Adrenal gland (tissue), 12 donors: ENCODE data around the gene PEBP1. TPM values are rescaled to one million over a fixed set of nuclear protein-coding genes. Genes with fewer than 3 reads are reported as not detected.

Experiments
- DNase-seq, 7 donors: peaks; one replicate each; pipeline ENCODE4 v3.0.0-alpha.2; 2019 to 2020
- H3K27ac ChIP-seq, 5 donors: fragments of 200-600 bp; sonication (generic) in 4 of 5; 1 replicate in 3 of 5; 2 replicates in 2 of 5; pipeline versions ENCODE4 v1.5.1 to v1.8.0; 2016 to 2020; ENCODE audit warnings: mild to moderate bottlenecking in 1 of 5
- H3K27me3 ChIP-seq: fragments of 200-600 bp; 2 replicates; pipeline ENCODE4 v1.8.0; 2021
- H3K36me3 ChIP-seq, 2 donors: fragments of 200-600 bp; replicated peaks in 1 of 2; 1 replicate in 1 of 2; 2 replicates in 1 of 2; pipeline versions ENCODE4 v1.5.1 to v1.8.0; 2018 to 2022
- H3K4me1 ChIP-seq, 2 donors: fragments of 200-600 bp; replicated peaks in 1 of 2; 1 replicate in 1 of 2; 2 replicates in 1 of 2; pipeline versions ENCODE4 v1.5.1 to v1.8.0; 2018 to 2021
- H3K4me3 ChIP-seq, 4 donors: fragments of 200-600 bp; sonication (generic) in 3 of 4; one replicate each; pipeline ENCODE4 v1.5.1; 2016 to 2018
- H3K9me3 ChIP-seq, 3 donors: fragments of 200-600 bp; sonication (generic) in 1 of 3; replicated peaks in 1 of 3; 1 replicate in 2 of 3; 2 replicates in 1 of 3; pipeline versions ENCODE4 v1.5.1 to v1.8.0; 2016 to 2021
- POLR2A ChIP-seq, 2 donors: fragments of 450-650 bp; IDR thresholded peaks; one replicate each; pipeline ENCODE4 v1.6.1; 2017; ENCODE audit warnings: antibody characterized with exemption in 2 of 2, mild to moderate bottlenecking in 2 of 2, moderate library complexity in 1 of 2
- WGBS, 4 donors: extraction: QIAGEN DNeasy Blood & Tissue Kit in 2 of 4; methylation state at CpG; one replicate each; pipeline versions ENCODE4 v1.1.5 to v1.1.7; 2013 to 2017; 5-methylcytosine and 5-hydroxymethylcytosine counted together
- intact Hi-C, 2 donors: fragments of 100-400 bp; cut with DNase I; formaldehyde crosslinking; loops; one replicate each; pipeline versions ENCODE4 v1.14.1 to v1.15.0; 2022 to 2023
- polyA plus RNA-seq, 3 donors: library from polyadenylated mRNA; stranded (reverse); fragments of 200-250 nt in 2 of 3; fragments of 350-450 nt in 1 of 3; fragmentation: Illumina TruSeq in 1 of 3; extraction: RNeasy Lipid Tissue Mini Kit (QIAGEN cat#74804) in 1 of 3; gene quantifications; one replicate each; pipeline ENCODE4 v1.2.3, GENCODE V29; 2013 to 2014
- total RNA-seq, 9 donors: library from RNA; depleted of rRNA in 4 of 9; stranded (reverse); fragments of >200 nt in 4 of 9; fragments of 120-200 nt in 1 of 9; fragmentation: NEBNext Ultra II Directional in 1 of 9; extraction: Animal tissue kit (Norgen Biotek cat#: 25700) in 1 of 9; gene quantifications; one replicate each; pipeline versions ENCODE4 v1.1.0 to v1.2.4, GENCODE V29; 2013 to 2023
- TF ChIP-seq, protein P1 (sequence below), 6 experiments: fragments of 450-650 bp in 4 of 6; fragments of 200-600 bp in 2 of 6; sonication (generic) in 1 of 6; IDR thresholded peaks; 1 replicate in 5 of 6; 2 replicates in 1 of 6; pipeline versions ENCODE4 v1.5.1 to v1.8.0; 2016 to 2021; ENCODE audit warnings: antibody characterized with exemption in 6 of 6, mild to moderate bottlenecking in 2 of 6, moderate library complexity in 1 of 6
- donor health status: healthy with polysubstance abuse.
- donor health status: Bipolar disorder and iron deficiency.
- donor health status: DM: yes; HTN: yes; CAD: no.
- donor health status: DM: no; HTN: no; CAD: no.
- donor health status: DM: no; HTN: no; CAD: no.
- donor health status: DM: yes; HTN: yes; CAD: no.

The PEBP1 gene
- total and polyA plus RNA-seq, 12 donors = 1,179 to 3,690 (median 2,332) TPM

DNA sequence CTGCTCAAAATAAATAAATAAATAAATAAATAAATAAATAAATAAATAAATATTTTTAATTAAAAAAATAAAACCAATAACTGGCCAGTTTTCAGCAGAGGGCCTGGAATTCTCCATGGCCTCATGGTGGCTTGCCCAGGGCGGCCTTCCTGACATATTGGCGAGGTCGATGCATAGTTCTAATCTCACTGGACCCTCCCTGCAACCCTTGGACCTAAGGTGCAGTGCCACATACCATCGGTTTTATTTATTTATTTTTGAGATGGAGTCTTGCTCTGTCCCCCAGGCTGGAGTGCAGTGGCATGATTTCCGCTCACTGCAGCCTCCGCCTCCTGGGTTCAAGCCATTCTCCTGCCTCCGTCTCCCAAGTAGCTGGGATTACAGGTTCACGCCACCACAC is 28.2 kb upstream of the PEBP1 start:
- DNase-seq = no peak
- Histone ChIP-seq H3K4me3 (no peak overlapping the region), H3K4me1 (peaks cover 2 to 10% of the 10 kb centered on the region in 2 donors), H3K27me3 (no peaks in the 10 kb centered on the region), H3K9me3 (no peaks in the 10 kb centered on the region), H3K36me3 (no peaks in the 10 kb centered on the region), H3K27ac (no peak overlapping the region)
- intact Hi-C loops = no loop called here
- 91 to 97% (median 97%) methylated on average over 8 of the region's 8 CpGs for WGBS, 4 donors
- TF ChIP-seq, protein P1, sequence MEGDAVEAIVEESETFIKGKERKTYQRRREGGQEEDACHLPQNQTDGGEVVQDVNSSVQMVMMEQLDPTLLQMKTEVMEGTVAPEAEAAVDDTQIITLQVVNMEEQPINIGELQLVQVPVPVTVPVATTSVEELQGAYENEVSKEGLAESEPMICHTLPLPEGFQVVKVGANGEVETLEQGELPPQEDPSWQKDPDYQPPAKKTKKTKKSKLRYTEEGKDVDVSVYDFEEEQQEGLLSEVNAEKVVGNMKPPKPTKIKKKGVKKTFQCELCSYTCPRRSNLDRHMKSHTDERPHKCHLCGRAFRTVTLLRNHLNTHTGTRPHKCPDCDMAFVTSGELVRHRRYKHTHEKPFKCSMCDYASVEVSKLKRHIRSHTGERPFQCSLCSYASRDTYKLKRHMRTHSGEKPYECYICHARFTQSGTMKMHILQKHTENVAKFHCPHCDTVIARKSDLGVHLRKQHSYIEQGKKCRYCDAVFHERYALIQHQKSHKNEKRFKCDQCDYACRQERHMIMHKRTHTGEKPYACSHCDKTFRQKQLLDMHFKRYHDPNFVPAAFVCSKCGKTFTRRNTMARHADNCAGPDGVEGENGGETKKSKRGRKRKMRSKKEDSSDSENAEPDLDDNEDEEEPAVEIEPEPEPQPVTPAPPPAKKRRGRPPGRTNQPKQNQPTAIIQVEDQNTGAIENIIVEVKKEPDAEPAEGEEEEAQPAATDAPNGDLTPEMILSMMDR (IDR thresholded peaks at IDR 0.05) = no peak
- TF ChIP-seq POLR2A (IDR thresholded peaks at IDR 0.05) = no peak

DNA sequence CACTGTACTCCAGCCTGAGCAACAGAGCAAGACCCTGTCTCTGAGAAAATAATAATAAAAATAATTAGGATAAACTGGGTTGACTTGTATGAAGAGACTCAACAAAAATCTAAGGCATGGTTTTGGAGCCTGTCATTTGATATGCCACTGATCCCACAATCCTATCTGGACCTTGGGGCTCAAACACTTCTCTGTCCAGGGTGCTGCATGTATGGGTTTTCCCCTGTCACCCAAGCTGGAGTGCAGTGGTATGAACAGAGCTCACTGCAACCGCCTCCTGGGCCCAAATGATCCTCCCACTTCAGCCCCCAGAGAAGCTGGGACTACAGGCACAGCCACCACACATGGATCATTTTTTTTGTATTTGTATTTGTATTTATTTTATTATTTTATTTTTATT is 26.8 kb upstream of the PEBP1 start:
- Histone ChIP-seq H3K27ac (no peak overlapping the region), H3K36me3 (no peaks in the 10 kb centered on the region), H3K9me3 (no peaks in the 10 kb centered on the region), H3K4me3 (no peak overlapping the region), H3K4me1 (peaks cover 0 to 6% of the 10 kb centered on the region in 2 donors), H3K27me3 (no peaks in the 10 kb centered on the region)
- 92 to 100% (median 100%) methylated on average over 1 of the region's 1 CpG for WGBS, 4 donors
- no peak for DNase-seq
- intact Hi-C loops = no loop called here
- TF ChIP-seq, protein P1 (IDR thresholded peaks at IDR 0.05) = no peak
- no peak for TF ChIP-seq POLR2A (IDR thresholded peaks at IDR 0.05)

DNA sequence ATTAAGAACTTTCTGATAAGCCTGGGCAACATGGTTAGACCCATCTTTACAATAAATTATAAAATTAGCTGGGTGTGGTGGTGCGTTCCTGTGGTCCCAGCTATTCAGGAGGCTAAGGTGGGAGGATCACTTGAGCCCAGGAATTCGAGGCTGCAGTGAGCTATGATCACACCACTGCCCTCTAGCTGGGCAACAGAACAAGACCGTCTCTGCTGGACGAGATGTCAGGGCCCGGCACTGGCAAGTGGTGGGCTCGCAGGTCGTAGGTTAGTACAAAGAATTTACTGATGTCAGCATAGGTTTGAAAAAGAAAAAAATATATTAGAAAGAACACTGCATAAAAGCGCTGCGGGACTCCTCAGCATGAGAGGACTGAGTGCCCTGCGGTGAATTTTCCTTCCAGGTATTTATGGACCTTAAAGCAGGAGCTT is 16.5 kb upstream of the PEBP1 start:
- Histone ChIP-seq H3K4me1 (peaks cover 3 to 26% of the 10 kb centered on the region in 2 donors), H3K36me3 (no peaks in the 10 kb centered on the region), H3K27ac (no peak overlapping the region), H3K27me3 (no peaks in the 10 kb centered on the region), H3K9me3 (no peaks in the 10 kb centered on the region), H3K4me3 (no peak overlapping the region)
- no peak for DNase-seq
- intact Hi-C loops = no loop called here
- TF ChIP-seq POLR2A (IDR thresholded peaks at IDR 0.05) = no peak
- TF ChIP-seq, protein P1 (IDR thresholded peaks at IDR 0.05) = no peak
- 82 to 92% (median 87%) methylated on average over 9 to 10 of the region's 10 CpGs for WGBS, 4 donors

DNA sequence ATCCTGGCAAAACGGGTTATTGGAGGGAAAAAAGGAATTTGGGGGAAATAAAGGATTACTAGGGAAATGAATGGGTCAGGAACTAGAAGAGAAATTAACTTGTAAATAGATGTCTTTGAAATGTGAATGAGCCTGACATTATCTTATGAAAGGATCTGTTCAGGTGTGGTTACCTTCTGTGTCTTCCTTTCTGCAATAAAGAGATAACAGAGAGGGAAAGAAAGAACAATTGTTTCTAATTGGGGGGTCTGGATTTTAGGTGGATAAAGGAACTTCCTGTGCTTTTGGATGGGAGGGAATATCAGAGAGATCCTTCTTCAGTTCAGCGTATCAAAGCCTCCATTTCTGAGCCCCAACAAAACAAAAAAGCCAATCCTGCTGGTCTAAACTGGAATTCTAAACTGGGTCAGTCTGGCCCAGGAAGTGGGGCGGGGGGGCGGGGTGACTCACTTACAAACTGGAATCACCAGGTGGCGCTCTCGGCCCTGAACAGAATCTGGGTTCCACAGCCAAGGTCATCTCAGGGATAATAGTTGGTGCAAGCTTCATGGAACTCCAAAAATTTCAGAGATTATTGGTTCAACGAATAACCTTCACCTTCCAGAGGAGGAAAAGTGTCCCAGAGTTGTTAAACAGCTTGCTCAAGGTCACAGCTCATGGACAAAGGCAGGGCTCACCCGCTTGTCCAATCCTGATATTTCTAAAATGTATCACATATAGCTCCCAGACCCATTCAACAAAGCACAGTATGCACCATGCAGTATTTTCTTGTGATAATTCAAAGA is 15.2 kb upstream of the PEBP1 start:
- Histone ChIP-seq H3K27ac (peak overlapping the region; percentile 38 to 84 (median 67)), H3K4me3 (no peak overlapping the region), H3K27me3 (no peaks in the 10 kb centered on the region), H3K36me3 (no peaks in the 10 kb centered on the region), H3K4me1 (peaks cover 14 to 29% of the 10 kb centered on the region in 2 donors), H3K9me3 (no peaks in the 10 kb centered on the region)
- peak; percentile 77 to 93 (median 87) for DNase-seq
- 11 to 23% (median 17%) methylated on average over 7 to 8 of the region's 8 CpGs for WGBS, 4 donors
- TF ChIP-seq POLR2A (IDR thresholded peaks at IDR 0.05) = no peak
- TF ChIP-seq, protein P1 (IDR thresholded peaks at IDR 0.05) = peak; percentile 18 to 74 (median 46)
- intact Hi-C loops = no loop called here
